ENCODE results near the gene ACTR5. TPM values are rescaled to one million over a fixed set of nuclear protein-coding genes. Genes with fewer than 3 reads are reported as not detected.
A peak's percentile ranks its signal among the peaks of the same experiment; 100 is the strongest.

The ACTR5 gene
- total RNA-seq, 2 experiments from 2014 or later, result 7.1 to 7.4 TPM

- Mint-ChIP-seq H3K4me3 (no peak overlapping the region), H3K9me3 (no peaks in the 10 kb centered on the region), H3K4me1 (ENCODE audit: low read depth) (peaks cover 74% of the 10 kb centered on the region), H3K27me3 (no peaks in the 10 kb centered on the region), H3K36me3 (ENCODE audit: low read depth) (peaks cover 57% of the 10 kb centered on the region), H3K27ac (no peak overlapping the region)
- TF ChIP-seq, protein P1, sequence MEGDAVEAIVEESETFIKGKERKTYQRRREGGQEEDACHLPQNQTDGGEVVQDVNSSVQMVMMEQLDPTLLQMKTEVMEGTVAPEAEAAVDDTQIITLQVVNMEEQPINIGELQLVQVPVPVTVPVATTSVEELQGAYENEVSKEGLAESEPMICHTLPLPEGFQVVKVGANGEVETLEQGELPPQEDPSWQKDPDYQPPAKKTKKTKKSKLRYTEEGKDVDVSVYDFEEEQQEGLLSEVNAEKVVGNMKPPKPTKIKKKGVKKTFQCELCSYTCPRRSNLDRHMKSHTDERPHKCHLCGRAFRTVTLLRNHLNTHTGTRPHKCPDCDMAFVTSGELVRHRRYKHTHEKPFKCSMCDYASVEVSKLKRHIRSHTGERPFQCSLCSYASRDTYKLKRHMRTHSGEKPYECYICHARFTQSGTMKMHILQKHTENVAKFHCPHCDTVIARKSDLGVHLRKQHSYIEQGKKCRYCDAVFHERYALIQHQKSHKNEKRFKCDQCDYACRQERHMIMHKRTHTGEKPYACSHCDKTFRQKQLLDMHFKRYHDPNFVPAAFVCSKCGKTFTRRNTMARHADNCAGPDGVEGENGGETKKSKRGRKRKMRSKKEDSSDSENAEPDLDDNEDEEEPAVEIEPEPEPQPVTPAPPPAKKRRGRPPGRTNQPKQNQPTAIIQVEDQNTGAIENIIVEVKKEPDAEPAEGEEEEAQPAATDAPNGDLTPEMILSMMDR (IDR thresholded peaks at IDR 0.05), result no peak
- DNase-seq, result no peak
- no peak for ATAC-seq
- CTCF ChIA-PET, result interaction anchor here (0.8 to 1.2 kb wide), 3 partner anchors 33 to 83 kb away, joined by 3 read pairs; no protein-coding TSS in a partner anchor
- POLR2A ChIA-PET, result interaction anchor here (1.0 to 2.4 kb wide), 2 partner anchors 9 to 64 kb away, joined by 3 to 14 read pairs; no protein-coding TSS in a partner anchor
- intact Hi-C loops (cut with micrococcal nuclease), result loop anchor here (5.0 kb wide), 4 partner anchors 37 to 82 kb away; partner anchors contain the start of gene ACTR5
Measured at GRCh38 chr20:38809942-38810341, 61.7 kb downstream of the ACTR5 start.

GRCh38 chr20:38810926-38811630, 62.8 kb downstream of the ACTR5 start:
- ATAC-seq (no peak), DNase-seq (no peak)
- Mint-ChIP-seq H3K36me3 (ENCODE audit: low read depth) (peaks cover 62% of the 10 kb centered on the region), H3K27ac (peak overlapping the region; percentile 65), H3K4me1 (ENCODE audit: low read depth) (peaks cover 83% of the 10 kb centered on the region), H3K4me3 (no peak overlapping the region), H3K27me3 (no peaks in the 10 kb centered on the region), H3K9me3 (no peaks in the 10 kb centered on the region)
- intact Hi-C loops (cut with micrococcal nuclease), result no loop called here
- TF ChIP-seq, protein P1 (IDR thresholded peaks at IDR 0.05), result no peak
- POLR2A ChIA-PET, result no interaction called here
- CTCF ChIA-PET, result interaction anchor here (1.4 kb wide), 1 partner anchor 82 kb away, joined by 3 read pairs; no protein-coding TSS in a partner anchor

- H3K36me3 Mint-ChIP-seq (ENCODE audit: low read depth), result peaks cover 67% of the 10 kb centered on the region
- H3K4me1 Mint-ChIP-seq (ENCODE audit: low read depth), result peaks cover 89% of the 10 kb centered on the region
- POLR2A ChIA-PET, result interaction anchor here (0.7 to 1.4 kb wide), 5 partner anchors 16 to 81 kb away, joined by 3 to 4 read pairs (median 3); no protein-coding TSS in a partner anchor
- H3K9me3 Mint-ChIP-seq, result no peaks in the 10 kb centered on the region
- intact Hi-C loops (cut with micrococcal nuclease), result no loop called here
- no peak overlapping the region for H3K4me3 Mint-ChIP-seq
- ATAC-seq, result no peak
- no peaks in the 10 kb centered on the region for H3K27me3 Mint-ChIP-seq
- TF ChIP-seq, protein P1 (IDR thresholded peaks at IDR 0.05), result no peak
- H3K27ac Mint-ChIP-seq, result peak overlapping the region; percentile 65
- no peak for DNase-seq
- CTCF ChIA-PET, result interaction anchor here (1.4 kb wide), 1 partner anchor 81 kb away, joined by 3 read pairs; no protein-coding TSS in a partner anchor
Measured at GRCh38 chr20:38811769-38812168, 63.5 kb downstream of the ACTR5 start.

DNA sequence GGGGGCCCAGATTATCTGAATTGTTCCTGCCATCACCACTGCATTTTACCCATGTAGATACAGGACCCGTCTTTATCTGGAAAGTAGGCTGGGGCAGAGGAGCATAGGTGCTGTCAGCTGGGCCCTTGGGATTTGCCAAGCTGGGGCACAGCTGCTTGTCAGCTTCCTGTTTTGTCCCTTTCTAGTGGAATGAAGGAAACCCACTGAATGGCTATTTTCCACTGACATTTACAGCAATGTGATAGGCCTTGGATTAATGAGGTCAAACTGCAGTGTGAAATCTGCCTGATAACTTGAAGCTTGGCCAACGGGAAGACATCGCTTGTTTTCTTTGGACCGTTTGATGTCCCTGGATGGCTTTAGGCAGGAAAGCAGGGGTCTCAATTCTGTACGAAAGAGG, 63.9 kb downstream of the ACTR5 start:
- Mint-ChIP-seq H3K9me3 (no peaks in the 10 kb centered on the region), H3K27ac (no peak overlapping the region), H3K4me1 (ENCODE audit: low read depth) (peaks cover 91% of the 10 kb centered on the region), H3K36me3 (ENCODE audit: low read depth) (peaks cover 67% of the 10 kb centered on the region), H3K4me3 (no peak overlapping the region), H3K27me3 (no peaks in the 10 kb centered on the region)
- ChIA-PET CTCF (interaction anchor here (1.4 kb wide), 1 partner anchor 81 kb away, joined by 3 read pairs; no protein-coding TSS in a partner anchor), POLR2A (interaction anchor here (0.7 to 1.4 kb wide), 6 partner anchors 8 to 80 kb away, joined by 3 to 4 read pairs (median 3); no protein-coding TSS in a partner anchor)
- DNase-seq, result no peak
- TF ChIP-seq, protein P1 (IDR thresholded peaks at IDR 0.05), result no peak
- intact Hi-C loops (cut with micrococcal nuclease), result no loop called here
- ATAC-seq, result no peak
